Upper lobe of right lung (tissue), 1 donor: ENCODE data around the gene PDE8A. TPM values are rescaled to one million over a fixed set of nuclear protein-coding genes. Genes with fewer than 3 reads are reported as not detected.
A peak's percentile ranks its signal among the peaks of the same experiment; 100 is the strongest.

Experiments used
- ATAC-seq: fragments of 200-7000 bp; cut with Tn5 transposase; one replicate; pipeline ENCODE4 v1.9.1; 2020; ENCODE audit warnings: mild to moderate bottlenecking, moderate library complexity
- DNase-seq: peaks from one replicate; pipeline ENCODE4 v3.0.0-alpha.2; 2020
- H3K27ac ChIP-seq: fragments of 200-600 bp; one replicate; pipeline ENCODE4 v1.8.0; 2022
- H3K27me3 ChIP-seq: fragments of 200-600 bp; one replicate; pipeline ENCODE4 v1.8.0; 2022; ENCODE audit warnings: mild to moderate bottlenecking
- H3K36me3 ChIP-seq: fragments of 200-600 bp; one replicate; pipeline ENCODE4 v1.8.0; 2022
- H3K4me1 ChIP-seq: fragments of 200-600 bp; one replicate; pipeline ENCODE4 v1.8.0; 2022
- H3K4me3 ChIP-seq: fragments of 200-600 bp; one replicate; pipeline ENCODE4 v1.8.0; 2022; ENCODE audit warnings: mild to moderate bottlenecking
- H3K9me3 ChIP-seq: fragments of 200-600 bp; one replicate; pipeline ENCODE4 v1.8.0; 2022
- intact Hi-C: fragments of 100-400 bp; cut with DNase I; formaldehyde crosslinking; loops from one replicate; pipeline ENCODE4 v1.11.0; 2022
- total RNA-seq: library from RNA; stranded (reverse); fragmentation: NEBNext Ultra II Directional; extraction: Animal tissue kit (Norgen Biotek cat#: 25700); gene quantifications from one replicate; pipeline ENCODE4 v1.2.1, GENCODE V29; 2021
- TF ChIP-seq, protein P1 (sequence below): fragments of 200-600 bp; IDR thresholded peaks from one replicate; pipeline ENCODE4 v1.8.0; 2022; ENCODE audit warnings: antibody characterized with exemption
- donor health status: DM: no; HTN: yes; CAD: no; lungs with severe emphysema.

The PDE8A gene
- total RNA-seq, 1 donor from 2014 or later, result 54.7 TPM

DNA sequence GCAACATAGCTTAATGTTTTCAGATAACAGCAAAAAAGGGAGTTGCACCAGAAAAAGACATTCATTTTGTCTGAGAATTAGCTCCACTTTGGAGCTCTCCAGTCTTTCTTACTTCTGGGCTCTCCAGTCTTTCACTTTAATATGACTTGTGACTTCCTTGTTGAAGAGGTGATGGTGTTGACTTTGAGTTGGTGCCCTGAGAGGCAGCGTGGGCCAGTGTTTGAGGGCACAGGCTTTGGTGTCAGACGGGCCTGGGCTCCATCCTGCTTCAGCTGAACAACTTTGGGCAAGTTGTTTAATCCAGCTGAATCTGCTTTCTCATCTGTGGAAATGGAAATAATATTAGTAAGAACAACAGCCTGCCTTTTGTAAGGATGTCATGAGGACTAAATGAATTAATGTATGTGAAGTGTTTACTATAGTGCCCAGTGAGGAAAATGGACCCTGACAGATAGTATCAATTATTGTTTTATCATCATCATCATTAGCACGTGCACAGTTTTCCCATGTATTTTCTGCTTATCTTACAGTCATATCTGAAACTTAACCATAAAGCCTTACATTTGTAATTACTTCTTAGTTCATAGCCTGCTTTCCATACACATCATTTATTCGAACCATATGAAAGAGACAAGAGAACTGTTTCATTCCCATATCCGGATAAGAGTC lies 108.4 kb downstream of the PDE8A start:
- peak; percentile 53 for ATAC-seq
- Histone ChIP-seq H3K36me3 (peaks cover 41% of the 10 kb centered on the region), H3K9me3 (no peaks in the 10 kb centered on the region), H3K4me1 (no peaks in the 10 kb centered on the region), H3K4me3 (no peak overlapping the region), H3K27me3 (no peaks in the 10 kb centered on the region), H3K27ac (no peak overlapping the region)
- TF ChIP-seq, protein P1, sequence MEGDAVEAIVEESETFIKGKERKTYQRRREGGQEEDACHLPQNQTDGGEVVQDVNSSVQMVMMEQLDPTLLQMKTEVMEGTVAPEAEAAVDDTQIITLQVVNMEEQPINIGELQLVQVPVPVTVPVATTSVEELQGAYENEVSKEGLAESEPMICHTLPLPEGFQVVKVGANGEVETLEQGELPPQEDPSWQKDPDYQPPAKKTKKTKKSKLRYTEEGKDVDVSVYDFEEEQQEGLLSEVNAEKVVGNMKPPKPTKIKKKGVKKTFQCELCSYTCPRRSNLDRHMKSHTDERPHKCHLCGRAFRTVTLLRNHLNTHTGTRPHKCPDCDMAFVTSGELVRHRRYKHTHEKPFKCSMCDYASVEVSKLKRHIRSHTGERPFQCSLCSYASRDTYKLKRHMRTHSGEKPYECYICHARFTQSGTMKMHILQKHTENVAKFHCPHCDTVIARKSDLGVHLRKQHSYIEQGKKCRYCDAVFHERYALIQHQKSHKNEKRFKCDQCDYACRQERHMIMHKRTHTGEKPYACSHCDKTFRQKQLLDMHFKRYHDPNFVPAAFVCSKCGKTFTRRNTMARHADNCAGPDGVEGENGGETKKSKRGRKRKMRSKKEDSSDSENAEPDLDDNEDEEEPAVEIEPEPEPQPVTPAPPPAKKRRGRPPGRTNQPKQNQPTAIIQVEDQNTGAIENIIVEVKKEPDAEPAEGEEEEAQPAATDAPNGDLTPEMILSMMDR, result no peak
- no peak for DNase-seq
- intact Hi-C loops, result no loop called here

DNA sequence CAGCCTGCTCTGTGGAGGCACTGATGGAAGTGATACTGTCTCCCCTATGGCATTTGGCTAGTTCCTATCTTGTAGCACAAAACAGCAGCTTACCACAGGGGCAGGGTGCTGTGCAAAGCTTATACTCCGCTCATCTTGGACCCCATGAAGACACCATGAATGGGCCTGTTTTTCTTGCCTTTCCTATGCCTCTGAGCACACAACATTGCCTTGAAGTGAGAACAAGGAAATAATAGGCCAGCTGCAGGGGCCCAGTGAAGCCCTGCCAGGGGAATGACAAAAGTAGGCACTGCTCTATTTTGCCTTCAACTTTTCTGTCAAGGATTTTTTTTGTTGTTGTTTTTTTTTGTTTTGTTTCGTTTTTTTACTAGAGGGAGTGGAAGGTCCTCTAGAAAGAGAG lies 110.3 kb downstream of the PDE8A start:
- H3K4me3 ChIP-seq, result no peak overlapping the region
- intact Hi-C loops, result no loop called here
- DNase-seq (no peak), ATAC-seq (no peak)
- no peaks in the 10 kb centered on the region for H3K9me3 ChIP-seq
- no peaks in the 10 kb centered on the region for H3K27me3 ChIP-seq
- TF ChIP-seq, protein P1, result no peak
- no peak overlapping the region for H3K27ac ChIP-seq
- no peaks in the 10 kb centered on the region for H3K4me1 ChIP-seq
- peaks cover 43% of the 10 kb centered on the region for H3K36me3 ChIP-seq

DNA sequence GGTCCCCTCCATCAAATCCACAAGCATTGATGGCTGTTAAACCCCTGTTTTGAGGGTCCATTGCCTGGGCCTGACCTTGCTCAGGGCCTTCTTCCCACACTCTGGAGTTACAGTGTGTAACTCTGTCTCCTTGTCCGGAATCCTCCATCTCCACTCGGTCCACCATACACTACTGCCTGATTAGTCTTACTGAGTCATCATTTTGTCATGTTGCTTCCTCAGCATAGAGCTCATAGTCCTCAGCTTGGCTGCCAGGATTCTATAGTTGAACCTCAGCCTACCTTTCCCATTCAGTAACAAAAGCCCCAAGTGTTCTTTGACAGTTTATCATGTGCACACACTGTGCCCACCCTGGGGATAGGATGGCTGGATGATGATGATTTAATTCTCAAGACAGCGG lies 113.0 kb downstream of the PDE8A start:
- Histone ChIP-seq H3K9me3 (no peaks in the 10 kb centered on the region), H3K27me3 (no peaks in the 10 kb centered on the region), H3K27ac (no peak overlapping the region), H3K36me3 (peaks cover 33% of the 10 kb centered on the region), H3K4me1 (no peaks in the 10 kb centered on the region), H3K4me3 (no peak overlapping the region)
- no peak for DNase-seq
- intact Hi-C loops, result no loop called here
- ATAC-seq, result no peak
- TF ChIP-seq, protein P1, result no peak

DNA sequence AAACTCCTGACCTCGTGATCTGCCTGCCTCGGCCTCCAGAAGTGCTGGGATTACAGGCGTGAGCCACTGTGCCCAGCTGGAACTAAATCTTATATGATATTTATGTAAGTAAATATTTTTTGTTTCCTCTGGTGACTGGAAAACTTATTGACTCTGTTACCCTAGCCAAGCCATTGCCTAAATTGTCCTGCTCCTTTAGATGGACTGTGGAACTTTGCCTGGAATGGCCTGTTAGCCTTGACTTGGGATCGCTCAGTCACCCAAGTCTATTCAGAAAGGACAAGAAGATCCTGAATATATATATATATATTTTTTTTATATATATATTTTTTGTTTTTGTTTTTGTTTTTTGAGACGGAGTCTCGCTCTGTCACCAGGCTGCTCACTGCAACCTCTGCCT lies 113.9 kb downstream of the PDE8A start:
- ATAC-seq (no peak), DNase-seq (no peak)
- H3K4me1 ChIP-seq, result no peaks in the 10 kb centered on the region
- H3K27ac ChIP-seq, result no peak overlapping the region
- no peaks in the 10 kb centered on the region for H3K9me3 ChIP-seq
- H3K4me3 ChIP-seq, result no peak overlapping the region
- TF ChIP-seq, protein P1, result no peak
- intact Hi-C loops, result no loop called here
- peaks cover 25% of the 10 kb centered on the region for H3K36me3 ChIP-seq
- no peaks in the 10 kb centered on the region for H3K27me3 ChIP-seq

DNA sequence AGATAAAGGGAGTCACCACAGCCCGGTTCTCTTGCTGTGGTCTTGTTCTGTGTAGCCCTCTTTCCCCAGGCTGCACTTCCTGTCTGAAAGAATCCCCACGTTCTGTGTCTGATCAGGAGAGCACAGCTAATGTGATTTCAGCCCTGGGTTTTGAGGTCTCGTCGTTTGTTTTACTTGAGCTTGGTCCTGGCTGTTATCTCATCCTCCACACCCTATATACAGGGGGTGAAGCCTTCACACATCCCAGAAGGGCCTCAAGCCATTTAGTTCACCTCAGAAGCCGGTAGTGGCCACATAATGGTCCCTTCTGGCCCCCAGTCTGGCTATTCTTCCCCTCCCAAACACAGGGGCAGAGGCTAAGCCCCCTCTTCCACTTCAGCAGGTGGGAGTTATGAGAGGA lies 115.6 kb downstream of the PDE8A start:
- Histone ChIP-seq H3K27ac (peak overlapping the region; percentile 6), H3K4me1 (no peaks in the 10 kb centered on the region)
- TF ChIP-seq, protein P1, result no peak

DNA sequence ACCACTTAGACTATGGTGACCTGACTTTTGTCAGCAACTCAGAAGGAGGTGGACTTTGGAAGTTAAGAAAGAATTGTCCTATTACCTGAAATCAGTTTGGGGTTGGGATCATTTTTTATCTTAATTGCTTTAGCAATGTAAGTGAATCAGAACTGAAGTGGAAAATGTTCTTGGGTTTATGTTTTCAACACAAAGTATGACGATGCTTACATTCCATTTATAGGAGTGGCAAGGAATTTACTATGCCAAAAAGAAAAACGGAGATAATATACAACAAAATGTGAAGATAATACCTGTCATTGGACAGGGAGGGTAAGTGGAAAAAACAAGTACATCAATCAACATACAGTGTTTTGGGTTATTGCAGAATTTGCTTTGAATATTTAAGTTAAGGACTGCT lies 116.1 kb downstream of the PDE8A start:
- Histone ChIP-seq H3K9me3 (no peaks in the 10 kb centered on the region), H3K4me3 (no peak overlapping the region), H3K27me3 (no peaks in the 10 kb centered on the region), H3K4me1 (no peaks in the 10 kb centered on the region), H3K36me3 (peaks cover 8% of the 10 kb centered on the region), H3K27ac (peak overlapping the region; percentile 6)
- intact Hi-C loops, result no loop called here
- TF ChIP-seq, protein P1, result no peak
- DNase-seq, result no peak
- ATAC-seq, result no peak

More for the DNA sequence above, 115.6 kb downstream of the PDE8A start:
- Histone ChIP-seq H3K9me3 (no peaks in the 10 kb centered on the region), H3K4me3 (no peak overlapping the region), H3K36me3 (peaks cover 13% of the 10 kb centered on the region), H3K27me3 (no peaks in the 10 kb centered on the region)
- no peak for DNase-seq
- ATAC-seq, result no peak
- intact Hi-C loops, result no loop called here
